Esophagus (tissue), 2 donors: ENCODE measurements around the gene PRRT1. TPM values are rescaled to one million over a fixed set of nuclear protein-coding genes. Genes with fewer than 3 reads are reported as not detected.
A peak's percentile ranks its signal among the peaks of the same experiment; 100 is the strongest.

Experiments
- H3K27ac ChIP-seq, 2 donors: one replicate each; pipeline ENCODE4 v1.5.1; 2013; ENCODE audit warnings: low read depth in 2 of 2, mild to moderate bottlenecking in 2 of 2, inconsistent platforms in 1 of 2, low read length in 1 of 2, moderate library complexity in 1 of 2
- H3K27me3 ChIP-seq, 2 donors: one replicate each; pipeline ENCODE4 v1.6.1; 2013; ENCODE audit warnings: low read length in 2 of 2, control low read depth in 1 of 2, mild to moderate bottlenecking in 1 of 2; ENCODE audit not compliant: insufficient read depth in 2 of 2, control insufficient read depth in 1 of 2
- H3K36me3 ChIP-seq, 2 donors: one replicate each; pipeline ENCODE4 v1.6.1; 2013; ENCODE audit warnings: low read length in 1 of 2; ENCODE audit not compliant: control insufficient read depth in 2 of 2, insufficient read depth in 2 of 2
- H3K4me1 ChIP-seq, 2 donors: one replicate each; pipeline ENCODE4 v1.6.1; 2013; ENCODE audit warnings: low read length in 1 of 2; ENCODE audit not compliant: control insufficient read depth in 2 of 2, insufficient read depth in 2 of 2
- H3K4me3 ChIP-seq, 2 donors: one replicate each; pipeline ENCODE4 v1.5.1; 2013; ENCODE audit warnings: low read length in 2 of 2, mild to moderate bottlenecking in 2 of 2, low read depth in 1 of 2, moderate library complexity in 1 of 2
- H3K9me3 ChIP-seq, 2 donors: one replicate each; pipeline ENCODE4 v1.6.1; 2013; ENCODE audit warnings: mild to moderate bottlenecking in 2 of 2, low read depth in 1 of 2, low read length in 1 of 2, moderate library complexity in 1 of 2; ENCODE audit not compliant: control insufficient read depth in 2 of 2, insufficient read depth in 1 of 2
- WGBS, 2 donors: extraction: QIAGEN DNeasy Blood & Tissue Kit; methylation state at CpG; one replicate each; pipeline ENCODE4 v1.1.7; 2013; 5-methylcytosine and 5-hydroxymethylcytosine counted together
- polyA plus RNA-seq, 2 donors: library from polyadenylated mRNA; stranded (reverse); fragments of 200-250 nt; gene quantifications; one replicate each; pipeline ENCODE4 v1.2.3, GENCODE V29; 2013
- donor health status: healthy with polysubstance abuse.
- donor health status: Bipolar disorder and iron deficiency.

Gene PRRT1
- polyA plus RNA-seq, 2 donors, result 1.8 to 2.3 TPM

- Histone ChIP-seq H3K27me3 (no peaks in the 10 kb centered on the region), H3K9me3 (no peaks in the 10 kb centered on the region), H3K36me3 (peaks cover 4 to 15% of the 10 kb centered on the region in 2 donors), H3K4me3 (peak overlapping the region; percentile 75 to 92), H3K4me1 (peaks cover 3 to 11% of the 10 kb centered on the region in 2 donors), H3K27ac (peak overlapping the region; percentile 85 to 97)
- WGBS, 2 donors, result 19 to 29% methylated on average over 35 of the region's 35 CpGs
These were observed 1.2 kb upstream of the PRRT1 start for GRCh38 chr6:32152769-32153563.

- no peaks in the 10 kb centered on the region for H3K9me3 ChIP-seq
- peak overlapping the region; percentile 25 to 29 for H3K4me3 ChIP-seq
- peak overlapping the region; percentile 13 to 38 for H3K27ac ChIP-seq
- H3K4me1 ChIP-seq, result peaks cover 3 to 11% of the 10 kb centered on the region in 2 donors
- no peaks in the 10 kb centered on the region for H3K27me3 ChIP-seq
- peaks cover 0 to 8% of the 10 kb centered on the region in 2 donors for H3K36me3 ChIP-seq
- WGBS, 2 donors, result 38 to 40% methylated on average over 8 of the region's 8 CpGs
These were observed 417 bp downstream of the PRRT1 start for GRCh38 chr6:32151181-32151862.

DNA sequence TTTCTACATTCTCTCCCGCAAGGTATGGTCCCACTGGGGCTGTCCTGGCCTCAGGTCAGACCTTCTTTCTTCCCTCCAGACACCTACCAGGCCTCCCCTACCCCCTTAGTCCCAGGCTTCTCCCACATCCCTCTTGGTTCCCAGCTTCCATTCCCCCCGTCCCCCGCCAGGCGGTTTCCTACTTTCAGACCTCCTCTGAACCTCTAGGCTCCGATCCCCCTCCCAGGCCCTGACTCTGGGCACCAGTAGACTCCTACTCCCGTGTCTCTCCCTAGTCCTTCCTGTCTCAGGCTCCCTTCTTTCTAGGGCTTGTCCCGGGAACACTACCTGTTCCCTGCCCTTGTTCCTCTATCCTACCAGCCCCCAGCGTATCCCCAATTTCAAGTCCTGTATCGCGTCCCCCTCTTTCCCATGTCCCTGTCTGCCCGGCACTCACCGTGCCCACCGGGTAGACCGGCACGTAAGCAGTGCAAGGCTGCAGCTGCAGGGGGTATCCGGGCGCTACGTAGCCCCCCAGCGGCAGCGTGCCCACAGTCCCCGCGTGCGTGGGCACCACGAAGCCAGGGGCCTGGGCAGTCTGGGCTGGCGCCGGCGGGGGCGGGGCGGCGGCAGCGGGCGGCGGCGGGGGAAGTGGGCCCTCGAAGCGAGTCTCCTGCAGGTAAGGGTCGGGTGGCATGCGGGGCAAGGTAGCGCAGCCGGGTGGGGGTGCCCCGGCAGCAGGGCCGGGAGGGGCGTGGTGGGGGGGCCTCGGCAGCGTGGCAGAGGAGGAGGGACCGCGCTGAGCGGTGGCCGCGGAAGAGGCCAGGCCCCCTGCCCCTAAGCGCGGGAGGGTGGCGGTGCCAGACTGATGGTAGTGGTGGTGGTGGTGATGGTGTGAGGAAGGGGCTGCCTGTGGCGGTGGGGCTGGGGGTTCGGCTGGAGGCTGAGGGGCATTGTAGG lies 1.5 kb downstream of the PRRT1 start:
- Histone ChIP-seq H3K4me1 (peaks cover 3 to 4% of the 10 kb centered on the region in 2 donors), H3K27me3 (no peaks in the 10 kb centered on the region)

DNA sequence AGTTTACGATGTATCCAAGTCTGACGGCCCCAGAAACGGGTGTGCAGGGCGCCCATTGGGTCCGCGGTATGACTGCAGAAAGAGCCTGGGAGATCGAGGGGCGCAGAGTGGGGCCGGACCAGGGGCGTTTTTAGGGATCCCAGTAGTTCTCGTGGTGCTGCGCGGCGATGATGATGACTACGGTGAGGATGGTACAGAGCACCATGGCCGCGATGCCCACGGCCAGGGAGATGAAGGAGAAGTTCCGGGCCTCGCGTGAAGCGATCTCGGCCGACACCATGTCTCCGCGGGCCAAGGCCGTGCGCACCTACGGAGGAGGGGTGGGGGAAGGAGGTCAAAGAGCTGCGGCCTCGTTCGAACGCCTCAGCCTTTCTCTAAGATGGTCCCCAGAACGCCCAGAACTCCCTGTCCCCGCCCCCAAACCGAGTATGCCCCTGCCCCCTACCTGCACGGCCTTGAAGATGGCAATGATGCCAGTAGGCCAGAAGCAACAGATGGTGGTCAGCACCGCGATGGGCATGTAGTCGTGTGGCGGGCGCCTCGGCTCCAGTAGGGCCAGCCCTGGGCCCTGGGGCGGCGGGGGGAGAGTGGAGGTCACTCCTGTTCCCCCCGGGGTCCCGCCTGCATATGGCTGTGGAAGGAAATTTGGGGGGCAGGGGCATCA lies 2.5 kb downstream of the PRRT1 start:
- Histone ChIP-seq H3K36me3 (no peaks in the 10 kb centered on the region), H3K27me3 (no peaks in the 10 kb centered on the region), H3K9me3 (no peaks in the 10 kb centered on the region), H3K4me1 (peaks cover 0 to 3% of the 10 kb centered on the region in 2 donors), H3K27ac (no peak overlapping the region), H3K4me3 (peak overlapping the region; percentile 38 to 60)
- WGBS, 2 donors, result 50 to 56% methylated on average over 46 to 47 of the region's 47 CpGs

More for the DNA sequence above, 1.5 kb downstream of the PRRT1 start:
- H3K36me3 ChIP-seq, result peaks cover 0 to 1% of the 10 kb centered on the region in 2 donors
- H3K4me3 ChIP-seq, result no peak overlapping the region
- no peaks in the 10 kb centered on the region for H3K9me3 ChIP-seq
- 56 to 63% methylated on average over 44 to 55 of the region's 55 CpGs for WGBS, 2 donors
- no peak overlapping the region for H3K27ac ChIP-seq

DNA sequence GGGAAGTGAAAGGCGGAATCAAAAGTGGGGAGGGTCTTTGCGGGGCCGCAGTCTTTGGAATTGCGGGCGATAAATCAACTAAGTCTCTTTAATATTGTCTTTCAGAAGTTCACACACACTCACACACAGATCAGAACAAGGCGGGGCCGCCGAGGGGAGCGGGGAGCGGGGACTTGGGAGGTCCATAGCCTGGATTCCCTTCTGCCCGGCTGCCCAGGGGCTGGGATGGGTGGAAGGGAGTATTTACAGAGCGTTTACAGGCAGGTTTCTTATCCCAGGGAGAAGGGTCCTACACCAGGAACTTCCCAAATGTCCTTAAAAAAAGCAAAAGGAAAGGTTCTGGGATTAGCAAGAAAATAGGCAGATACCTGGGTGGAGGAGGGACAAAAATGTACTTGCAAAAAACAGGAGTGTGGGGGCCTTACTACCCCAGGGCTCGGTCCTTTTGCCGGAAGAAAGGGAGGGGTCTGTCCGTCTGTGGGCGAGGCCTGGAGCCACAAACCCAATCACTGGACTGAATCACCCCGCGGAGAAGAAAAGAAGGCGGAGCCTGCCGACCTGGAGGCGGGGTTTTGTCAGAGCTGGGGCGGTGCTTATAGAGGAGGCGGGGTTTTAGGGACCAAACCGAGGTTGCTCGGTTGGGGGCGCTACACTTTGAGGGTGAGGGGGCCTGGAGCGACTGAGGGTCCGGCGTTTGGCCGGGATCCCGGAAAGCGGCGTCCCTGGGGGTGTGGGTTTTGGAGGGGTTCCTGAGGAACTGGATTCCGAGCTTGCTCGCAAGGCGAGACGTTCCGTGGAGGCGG lies 3.2 kb downstream of the PRRT1 start:
- Histone ChIP-seq H3K4me1 (peaks cover 0 to 3% of the 10 kb centered on the region in 2 donors), H3K27ac (peak overlapping the region in 1 of 2 donors; percentile 23), H3K9me3 (no peaks in the 10 kb centered on the region), H3K36me3 (no peaks in the 10 kb centered on the region), H3K27me3 (no peaks in the 10 kb centered on the region), H3K4me3 (peak overlapping the region; percentile 38 to 60)
- 22 to 30% methylated on average over 39 of the region's 39 CpGs for WGBS, 2 donors

DNA sequence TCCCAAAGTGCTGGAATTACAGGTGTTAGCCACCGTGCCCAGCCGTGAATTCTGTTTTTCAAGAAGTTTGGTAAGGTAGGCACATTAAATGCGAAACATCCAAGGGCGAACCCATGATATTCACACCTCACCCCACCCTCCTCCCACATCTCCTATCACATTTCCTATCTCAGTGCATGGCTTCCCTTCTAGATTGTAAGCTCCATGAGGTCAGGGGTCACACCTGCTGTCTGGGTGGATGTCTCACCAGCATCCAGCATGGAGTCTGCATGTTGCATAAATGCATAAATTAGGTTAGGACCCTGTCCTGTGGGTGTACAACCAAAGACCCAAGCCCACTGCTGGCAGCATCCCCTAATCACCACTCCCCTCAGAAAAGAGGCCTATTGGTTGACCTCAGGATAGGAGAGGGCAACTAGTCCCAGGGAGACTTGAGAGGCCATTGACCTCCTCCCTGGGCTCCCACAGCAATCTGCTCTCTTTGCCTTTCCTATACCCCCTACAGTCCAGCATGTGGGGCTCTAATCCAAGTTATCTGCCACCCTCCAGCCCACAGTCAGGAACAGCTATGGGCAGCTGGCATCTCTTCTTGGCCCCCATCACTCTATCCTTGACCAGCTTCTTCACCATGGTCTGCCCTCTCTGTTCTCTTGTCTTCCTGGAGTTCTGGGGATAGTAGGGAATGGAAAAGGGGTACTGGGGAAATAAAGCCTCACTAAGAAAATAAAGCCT lies 4.2 kb downstream of the PRRT1 start:
- Histone ChIP-seq H3K36me3 (no peaks in the 10 kb centered on the region), H3K4me3 (no peak overlapping the region), H3K9me3 (no peaks in the 10 kb centered on the region), H3K27ac (no peak overlapping the region), H3K27me3 (no peaks in the 10 kb centered on the region), H3K4me1 (peaks cover 0 to 3% of the 10 kb centered on the region in 2 donors)
- 94 to 97% methylated on average over 4 of the region's 4 CpGs for WGBS, 2 donors

GRCh38 chr6:32146687-32147086 lies 5.1 kb downstream of the PRRT1 start:
- no peaks in the 10 kb centered on the region for H3K9me3 ChIP-seq
- no peaks in the 10 kb centered on the region for H3K4me1 ChIP-seq
- H3K27me3 ChIP-seq, result no peaks in the 10 kb centered on the region
- H3K27ac ChIP-seq, result no peak overlapping the region
- H3K4me3 ChIP-seq, result no peak overlapping the region
- H3K36me3 ChIP-seq, result no peaks in the 10 kb centered on the region
- 52 to 59% methylated on average over 4 of the region's 4 CpGs for WGBS, 2 donors

DNA sequence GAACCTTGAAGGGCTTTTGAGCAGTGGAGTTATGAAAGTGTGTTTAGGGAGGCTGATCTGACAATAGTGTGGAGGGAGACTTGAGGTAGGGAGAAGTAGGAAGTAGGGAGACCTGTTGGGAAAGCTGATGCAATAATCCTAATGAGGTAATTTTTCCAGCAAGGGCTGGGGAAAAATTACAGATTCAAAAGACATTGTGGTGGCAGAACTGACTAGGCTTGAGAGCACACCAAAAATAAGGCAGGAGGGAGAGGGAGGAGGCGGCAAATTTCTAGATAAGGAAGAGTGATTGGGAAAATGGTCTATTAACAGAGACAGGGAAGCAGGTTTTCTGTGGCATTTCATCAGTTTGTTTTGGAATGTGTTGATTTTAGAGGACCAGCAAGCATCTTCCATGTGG lies 5.5 kb downstream of the PRRT1 start:
- H3K27me3 ChIP-seq, result no peaks in the 10 kb centered on the region

More for the DNA sequence above, 5.5 kb downstream of the PRRT1 start:
- WGBS, 2 donors, result 91 to 92% methylated on average over 1 of the region's 1 CpG
- Histone ChIP-seq H3K9me3 (no peaks in the 10 kb centered on the region), H3K4me1 (no peaks in the 10 kb centered on the region), H3K27ac (no peak overlapping the region), H3K4me3 (no peak overlapping the region), H3K36me3 (no peaks in the 10 kb centered on the region)
